ENCODE results near the gene MCAM. TPM values are rescaled to one million over a fixed set of nuclear protein-coding genes. Genes with fewer than 3 reads are reported as not detected.

Gene MCAM
- total and polyA plus RNA-seq, 10 of the 15 experiments (the other 5 are each of a cell fraction or from before 2014, with no cell fraction given), result 3.1 to 19.7 (median 9.3) TPM

DNA sequence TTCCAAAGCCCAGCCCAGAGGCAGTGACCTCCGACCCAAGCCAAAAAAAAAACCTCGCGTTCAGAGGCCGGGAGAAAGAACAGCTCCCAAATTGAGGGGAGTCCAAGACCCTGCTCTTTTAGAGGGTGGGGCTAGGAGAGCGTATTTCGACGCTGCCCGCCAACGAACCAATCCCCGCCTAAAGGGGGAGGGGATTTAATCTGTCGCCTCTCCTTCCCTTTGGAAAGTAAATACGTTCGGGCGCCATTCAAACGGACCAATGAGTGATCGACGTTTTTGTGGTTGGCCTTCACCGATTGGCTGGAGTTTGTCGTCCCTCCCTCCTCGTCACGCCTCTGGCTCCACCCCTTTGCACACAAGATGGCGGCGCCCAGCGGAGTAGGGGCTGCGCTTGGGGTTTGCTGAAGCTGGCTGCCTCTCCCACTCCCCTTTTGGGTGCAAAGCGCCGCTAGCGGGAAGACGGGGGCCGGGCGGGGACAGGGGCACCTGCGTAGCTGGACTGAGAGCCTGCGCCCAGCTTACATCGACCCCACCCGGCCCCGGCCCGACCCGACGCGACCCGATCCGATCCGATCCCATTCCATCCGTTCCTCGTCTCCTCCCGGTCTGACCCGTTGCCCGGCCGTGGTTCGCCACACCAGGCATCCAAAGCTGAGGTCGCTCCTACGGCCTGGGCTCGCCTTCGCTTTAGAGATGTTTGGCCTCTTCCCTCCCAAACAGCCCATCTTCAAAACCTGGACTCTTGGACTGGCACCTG, 17.4 kb upstream of the MCAM start, which contains the start of gene RNF26 (continued):
- TF ChIP-seq, protein P1, sequence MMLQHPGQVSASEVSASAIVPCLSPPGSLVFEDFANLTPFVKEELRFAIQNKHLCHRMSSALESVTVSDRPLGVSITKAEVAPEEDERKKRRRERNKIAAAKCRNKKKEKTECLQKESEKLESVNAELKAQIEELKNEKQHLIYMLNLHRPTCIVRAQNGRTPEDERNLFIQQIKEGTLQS (IDR thresholded peaks at IDR 0.05; ENCODE audit: borderline replicate concordance, extremely low read depth, low read depth, low read length), result no peak
- TF ChIP-seq HDGF (IDR thresholded peaks at IDR 0.05) (peak; percentile 80; the same call in 1 of the 2 replicates), FOS (IDR thresholded peaks at IDR 0.05; ENCODE audit: borderline replicate concordance, extremely low read depth, insufficient read length) (peak; percentile 71), IKZF1 (conservative IDR thresholded peaks at IDR 0.05) (peak; percentile 40), NFYA (IDR thresholded peaks at IDR 0.05; ENCODE audit: borderline replicate concordance, low read depth, low read length) (peak; percentile 73), YY1 (IDR thresholded peaks at IDR 0.05; ENCODE audit: low read depth, low read length) (peak; percentile 98), POLR2A (IDR thresholded peaks at IDR 0.05; ENCODE audit: low read depth, low read length) (peak; percentile 91), CBFB (IDR thresholded peaks at IDR 0.05; ENCODE audit: low read depth) (peak; percentile 68)
- TF ChIP-seq, protein P2, sequence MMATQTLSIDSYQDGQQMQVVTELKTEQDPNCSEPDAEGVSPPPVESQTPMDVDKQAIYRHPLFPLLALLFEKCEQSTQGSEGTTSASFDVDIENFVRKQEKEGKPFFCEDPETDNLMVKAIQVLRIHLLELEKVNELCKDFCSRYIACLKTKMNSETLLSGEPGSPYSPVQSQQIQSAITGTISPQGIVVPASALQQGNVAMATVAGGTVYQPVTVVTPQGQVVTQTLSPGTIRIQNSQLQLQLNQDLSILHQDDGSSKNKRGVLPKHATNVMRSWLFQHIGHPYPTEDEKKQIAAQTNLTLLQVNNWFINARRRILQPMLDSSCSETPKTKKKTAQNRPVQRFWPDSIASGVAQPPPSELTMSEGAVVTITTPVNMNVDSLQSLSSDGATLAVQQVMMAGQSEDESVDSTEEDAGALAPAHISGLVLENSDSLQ (IDR thresholded peaks at IDR 0.05), result peak; percentile 78
- TF ChIP-seq, protein P3, sequence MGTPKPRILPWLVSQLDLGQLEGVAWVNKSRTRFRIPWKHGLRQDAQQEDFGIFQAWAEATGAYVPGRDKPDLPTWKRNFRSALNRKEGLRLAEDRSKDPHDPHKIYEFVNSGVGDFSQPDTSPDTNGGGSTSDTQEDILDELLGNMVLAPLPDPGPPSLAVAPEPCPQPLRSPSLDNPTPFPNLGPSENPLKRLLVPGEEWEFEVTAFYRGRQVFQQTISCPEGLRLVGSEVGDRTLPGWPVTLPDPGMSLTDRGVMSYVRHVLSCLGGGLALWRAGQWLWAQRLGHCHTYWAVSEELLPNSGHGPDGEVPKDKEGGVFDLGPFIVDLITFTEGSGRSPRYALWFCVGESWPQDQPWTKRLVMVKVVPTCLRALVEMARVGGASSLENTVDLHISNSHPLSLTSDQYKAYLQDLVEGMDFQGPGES (IDR thresholded peaks at IDR 0.05), result peak; percentile 77

All from GM12878 (cell line).